AG04450 (cell line): Measurements from ENCODE around the gene BBS4. TPM values are rescaled to one million over a fixed set of nuclear protein-coding genes. Genes with fewer than 3 reads are reported as not detected.
"Not testable (repeated sequence)": the region's sequence is repeated elsewhere in the genome, so short reads cannot be mapped to it uniquely, and the experiment has no call there.

ENCODE experiments used
- CTCF ChIA-PET: fragments of 300-600, 350-600 bp; formaldehyde crosslinking; extraction: SDS; loops from one replicate; lab custom pipeline; 2022; ENCODE audit warnings: antibody characterized with exemption, inconsistent platforms; lab: Charles Lee
- POLR2A ChIA-PET: fragments of 350-600 bp; formaldehyde crosslinking; extraction: SDS; loops from one replicate; lab custom pipeline; 2021; ENCODE audit warnings: antibody characterized with exemption, inconsistent platforms; lab: Yijun Ruan, JAX
- DNase-seq: peaks from one replicate; pipeline ENCODE4 v3.0.0-alpha.2; 2011; ENCODE audit warnings: low read depth, low spot score
- H3K27ac ChIP-seq: one replicate; pipeline ENCODE4 v1.5.1; 2012; ENCODE audit warnings: low read depth, low read length, control low read depth
- H3K27me3 ChIP-seq: one replicate; pipeline ENCODE4 v1.6.0; 2012; ENCODE audit warnings: low read length; ENCODE audit not compliant: control insufficient read depth, insufficient read depth
- H3K4me3 ChIP-seq: 2 replicates; pipeline ENCODE4 v1.5.1; 2011; ENCODE audit warnings: mild to moderate bottlenecking, low read depth, low read length, control low read depth
- H3K9me3 ChIP-seq: 2 replicates; pipeline ENCODE4 v1.5.1; 2012; ENCODE audit warnings: low read length; ENCODE audit not compliant: control insufficient read depth, insufficient read depth
- CTCF ChIP-seq: IDR thresholded peaks from 2 replicates; pipeline ENCODE4 v1.5.1; 2011; ENCODE audit warnings: low read depth, low read length, control low read depth, inconsistent platforms
- polyA plus RNA-seq: library from polyadenylated mRNA; depleted of rRNA; stranded (reverse); fragments of >200 nt; gene quantifications from 2 replicates; pipeline ENCODE4 v1.2.3, GENCODE V29; 2011

Gene BBS4
- polyA plus RNA-seq, 1 experiment: 25.7 TPM

DNA sequence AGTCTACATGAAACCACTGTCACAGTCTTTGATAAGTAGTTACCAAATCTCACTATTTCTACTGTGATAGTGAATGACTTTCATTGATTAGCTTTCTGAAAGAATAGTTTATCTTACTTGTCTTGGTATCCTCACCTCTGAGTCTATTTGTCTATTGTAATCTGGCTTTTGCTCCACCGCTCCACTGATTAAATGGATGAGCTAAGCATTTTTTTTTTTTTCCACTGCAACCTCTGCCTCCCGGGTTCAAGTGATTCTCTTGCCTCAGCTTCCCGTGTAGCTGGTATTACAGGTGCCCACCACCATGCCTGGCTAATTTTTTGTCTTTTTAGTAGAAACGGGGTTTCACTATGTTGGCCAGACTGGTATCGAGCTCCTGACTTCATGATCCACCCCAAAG lies 12.9 kb downstream of the BBS4 start:
- DNase-seq: no peak
- CTCF ChIA-PET: interaction anchor here (0.7 to 2.0 kb wide), 2 partner anchors 23 to 1279 kb away, joined by 3 to 8 read pairs; no protein-coding TSS in a partner anchor

GRCh38 chr15:72700076-72700475 lies 14.1 kb downstream of the BBS4 start:
- no peaks in the 10 kb centered on the region for H3K9me3 ChIP-seq
- ChIA-PET POLR2A (no interaction called here), CTCF (interaction anchor here (2.0 kb wide), 1 partner anchor 22 kb away, joined by 8 read pairs; no protein-coding TSS in a partner anchor)
- H3K27me3 ChIP-seq: no peaks in the 10 kb centered on the region
- no peak overlapping the region for H3K27ac ChIP-seq
- no peak for TF ChIP-seq CTCF
- H3K4me3 ChIP-seq: no peak overlapping the region
- no peak for DNase-seq

More for the DNA sequence above, 12.9 kb downstream of the BBS4 start:
- no peak overlapping the region for H3K4me3 ChIP-seq
- no peak overlapping the region for H3K27ac ChIP-seq
- H3K9me3 ChIP-seq: no peaks in the 10 kb centered on the region
- no peaks in the 10 kb centered on the region for H3K27me3 ChIP-seq
- POLR2A ChIA-PET: no interaction called here
- no peak for TF ChIP-seq CTCF

DNA sequence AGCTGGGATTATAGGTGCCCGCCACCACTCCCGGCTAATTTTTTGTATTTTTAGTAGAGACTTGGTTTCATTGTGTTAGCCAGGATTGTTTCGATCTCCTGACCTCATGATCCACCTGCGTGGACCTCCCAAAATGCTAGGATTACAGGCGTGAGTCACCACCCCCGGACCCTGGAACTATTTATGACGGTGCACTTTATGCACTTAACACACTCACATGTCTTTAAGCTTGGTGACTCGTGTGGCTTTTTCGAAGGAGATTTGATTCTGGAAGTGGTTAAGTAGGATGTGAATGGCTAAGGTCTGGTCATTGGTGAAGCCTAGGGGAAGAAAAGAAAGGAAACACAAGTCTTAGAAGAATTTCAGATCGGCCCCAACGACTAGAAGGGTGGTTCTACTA lies 20.3 kb downstream of the BBS4 start:
- TF ChIP-seq CTCF: no peak
- Histone ChIP-seq H3K27me3 (no peaks in the 10 kb centered on the region), H3K9me3 (no peaks in the 10 kb centered on the region), H3K27ac (no peak overlapping the region), H3K4me3 (no peak overlapping the region)
- ChIA-PET CTCF (interaction anchor here (1.6 to 3.4 kb wide), 2 partner anchors 16 to 107 kb away, joined by 5 to 24 read pairs; no protein-coding TSS in a partner anchor), POLR2A (no interaction called here)
- no peak for DNase-seq

DNA sequence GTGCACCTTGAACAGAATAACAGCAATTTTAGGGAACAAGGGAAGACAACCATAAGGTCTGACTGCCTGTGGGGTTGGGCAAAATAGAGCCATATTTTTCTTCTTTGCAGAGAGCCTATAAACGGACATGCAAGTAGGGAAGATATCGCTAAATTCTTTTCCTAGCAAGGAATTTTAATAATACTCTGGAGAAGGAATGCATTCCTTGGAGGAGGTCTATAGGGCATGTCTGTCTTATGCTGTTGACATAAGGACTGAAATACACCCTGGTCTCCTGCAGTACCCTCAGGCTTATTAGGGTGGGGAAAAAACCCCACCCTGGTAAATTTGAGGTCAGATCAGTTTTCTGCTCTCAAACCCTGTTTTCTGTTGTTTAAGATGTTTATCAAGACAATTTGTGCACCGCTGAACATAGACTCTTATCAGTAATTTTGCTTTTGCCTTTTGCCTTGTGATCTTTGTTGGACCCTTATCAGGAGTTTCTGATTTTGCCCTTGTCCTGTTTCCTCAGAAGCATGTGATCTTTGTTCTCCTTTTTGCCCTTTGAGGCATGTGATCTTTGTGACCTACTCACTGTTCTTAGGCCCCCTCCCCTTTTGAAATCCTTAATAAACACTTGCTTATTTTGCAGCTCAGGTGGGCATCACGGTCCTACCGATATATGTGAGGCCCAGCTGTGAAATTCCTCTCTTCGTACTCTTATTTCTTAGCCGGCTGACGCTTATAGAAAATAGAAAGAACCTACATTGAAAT lies 22.7 kb downstream of the BBS4 start:
- H3K9me3 ChIP-seq, H3K27me3 ChIP-seq, H3K27ac ChIP-seq, POLR2A ChIA-PET, DNase-seq, H3K4me3 ChIP-seq: not testable (repeated sequence)
- CTCF ChIA-PET: interaction anchor here (1.4 kb wide), 1 partner anchor 13 kb away, joined by 5 read pairs; no protein-coding TSS in a partner anchor

DNA sequence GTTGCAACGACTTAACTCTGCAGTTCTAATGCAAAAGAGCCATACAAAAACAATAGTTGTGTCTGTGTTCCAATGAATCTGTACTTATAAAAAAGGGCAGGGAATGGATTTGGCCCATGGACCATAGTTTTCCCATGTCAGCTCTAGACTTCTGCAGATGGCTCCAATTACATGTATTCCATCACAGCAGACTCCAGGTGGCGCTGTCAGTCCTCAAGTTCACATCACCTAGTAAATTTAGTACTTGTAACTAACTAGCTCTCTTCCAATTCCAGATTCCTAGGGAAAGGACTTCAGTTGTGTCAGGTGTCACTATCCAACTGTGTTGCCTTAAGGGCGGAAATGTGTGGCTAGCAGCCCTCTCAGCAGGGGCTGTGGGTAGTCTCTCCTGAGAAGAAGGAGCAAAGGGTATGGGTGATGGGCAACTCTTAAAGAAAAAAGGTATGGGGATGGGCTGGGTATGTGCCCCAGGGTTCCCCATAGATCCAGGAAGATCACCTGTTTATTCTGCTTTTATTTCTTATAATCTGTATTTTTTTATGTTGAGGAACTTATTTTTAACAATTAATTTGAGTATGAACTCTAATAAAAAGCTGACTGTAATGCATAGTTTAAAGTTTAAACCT lies 36.2 kb downstream of the BBS4 start:
- Histone ChIP-seq H3K4me3 (no peak overlapping the region), H3K27me3 (no peaks in the 10 kb centered on the region), H3K9me3 (no peaks in the 10 kb centered on the region), H3K27ac (no peak overlapping the region)
- peak; percentile 79 for TF ChIP-seq CTCF
- DNase-seq: peak; percentile 47
- POLR2A ChIA-PET: no interaction called here
- CTCF ChIA-PET: interaction anchor here (0.7 to 4.0 kb wide), 34 partner anchors 9 to 558 kb away, joined by 3 to 73 read pairs (median 6); no protein-coding TSS in a partner anchor
